NB4 (cell line): ENCODE data around the gene CCDC92.
A peak's percentile ranks its signal among the peaks of the same experiment; 100 is the strongest.

Experiments
- DNase-seq: peaks from one replicate; pipeline ENCODE4 v3.0.0; 2010; ENCODE audit warnings: low read depth
- H3K4me3 ChIP-seq: one replicate; pipeline ENCODE4 v1.5.1; 2011; ENCODE audit warnings: mild to moderate bottlenecking, low read depth, low read length, moderate library complexity
- CTCF ChIP-seq: IDR thresholded peaks from one replicate; pipeline ENCODE4 v1.5.1; 2012; ENCODE audit warnings: low read depth, low read length
- MAX ChIP-seq: IDR thresholded peaks from 2 replicates; pipeline ENCODE4 v1.6.1; 2011; ENCODE audit warnings: low read depth, low read length
- MYC ChIP-seq: IDR thresholded peaks from 2 replicates; pipeline ENCODE4 v1.6.1; 2011; ENCODE audit warnings: low read depth, low read length
- POLR2A ChIP-seq: IDR thresholded peaks from 2 replicates; pipeline ENCODE4 v1.6.1; 2011; ENCODE audit warnings: mild to moderate bottlenecking; ENCODE audit not compliant: insufficient read length; ENCODE audit errors: extremely low read depth

The CCDC92 gene

GRCh38 chr12:123889848-123890535 lies 82.6 kb downstream of the CCDC92 start:
- DNase-seq: peak; percentile 45
- H3K4me3 ChIP-seq: no peak overlapping the region
- no peak for TF ChIP-seq POLR2A
- TF ChIP-seq MAX: no peak
- no peak for TF ChIP-seq MYC
- no peak for TF ChIP-seq CTCF

- TF ChIP-seq POLR2A: no peak
- TF ChIP-seq MYC: no peak
- no peak for TF ChIP-seq CTCF
- TF ChIP-seq MAX: no peak
- peak; percentile 64 for DNase-seq
Observed at GRCh38 chr12:123888989-123889388, 83.6 kb downstream of the CCDC92 start.

GRCh38 chr12:123886931-123887582 lies 85.6 kb downstream of the CCDC92 start:
- DNase-seq: no peak
- no peak for TF ChIP-seq CTCF
- TF ChIP-seq POLR2A: no peak
- TF ChIP-seq MAX: no peak
- no peak for TF ChIP-seq MYC
- H3K4me3 ChIP-seq: no peak overlapping the region

More at GRCh38 chr12:123888989-123889388, 83.6 kb downstream of the CCDC92 start:
- no peak overlapping the region for H3K4me3 ChIP-seq

- no peak overlapping the region for H3K4me3 ChIP-seq
- TF ChIP-seq MYC (no peak), POLR2A (no peak), CTCF (no peak), MAX (no peak)
- no peak for DNase-seq
Observed at GRCh38 chr12:123886258-123886657, 86.4 kb downstream of the CCDC92 start.
